PC-9 (cell line): Measurements from ENCODE around the gene OAS2. TPM values are rescaled to one million over a fixed set of nuclear protein-coding genes. Genes with fewer than 3 reads are reported as not detected.

Experiments used
- BruUV-seq: library from RNA; stranded (reverse); fragments of 400-500 nt; replicated peaks from 2 replicates; lab custom pipeline; 2021; lab: Mats Ljungman, UMichigan
- CTCF ChIA-PET: fragments of 300-600 bp; sonication (Branson Sonifier 250); formaldehyde crosslinking; loops from one replicate; lab custom pipeline; 2022; ENCODE audit warnings: antibody characterized with exemption; lab: Charles Lee
- POLR2A ChIA-PET: fragments of 300-600 bp; sonication (Branson Sonifier 250); formaldehyde crosslinking; loops from one replicate; lab custom pipeline; 2022; ENCODE audit warnings: antibody characterized with exemption; ENCODE audit not compliant: unreplicated experiment; lab: Charles Lee
- DNase-seq, 2 experiments: peaks; one replicate each; pipeline versions ENCODE4 v3.0.0 to v3.0.0-alpha.2; 2015 to 2022; ENCODE audit warnings: mixed read lengths in 1 of 2
- H2AFZ ChIP-seq: fragments of 200-600 bp; sonication (generic); 2 replicates; pipeline ENCODE4 v1.8.1; 2017; ENCODE audit warnings: antibody characterized with exemption
- H3F3A ChIP-seq: fragments of 200-600 bp; sonication (generic); 2 replicates; pipeline ENCODE4 v1.8.1; 2017; ENCODE audit warnings: antibody characterized with exemption, mild to moderate bottlenecking, low read depth; ENCODE audit not compliant: insufficient read depth
- H3K27ac ChIP-seq: fragments of 200-600 bp; sonication (generic); 2 replicates; pipeline ENCODE4 v1.6.1; 2016; ENCODE audit warnings: mixed run types
- H3K27me3 ChIP-seq: fragments of 200-600 bp; sonication (generic); 2 replicates; pipeline ENCODE4 v1.6.1; 2016; ENCODE audit warnings: low read depth, mixed run types; ENCODE audit not compliant: insufficient read depth
- H3K36me3 ChIP-seq: fragments of 200-600 bp; sonication (generic); 2 replicates; pipeline ENCODE4 v1.6.1; 2016; ENCODE audit warnings: low read depth, mixed run types
- H3K4me1 ChIP-seq: fragments of 200-600 bp; sonication (generic); replicated peaks from 2 replicates; pipeline ENCODE4 v1.6.1; 2016; ENCODE audit warnings: mixed run types; ENCODE audit not compliant: insufficient read depth
- H3K4me2 ChIP-seq: fragments of 200-600 bp; sonication (generic); 2 replicates; pipeline ENCODE4 v1.6.1; 2017; ENCODE audit warnings: mixed run types
- H3K4me3 ChIP-seq: fragments of 200-600 bp; sonication (generic); 2 replicates; pipeline ENCODE4 v1.6.1; 2016; ENCODE audit warnings: mixed run types
- H3K79me2 ChIP-seq: fragments of 200-600 bp; sonication (generic); 2 replicates; pipeline ENCODE4 v1.6.1; 2017; ENCODE audit warnings: low read depth, mixed run types
- H3K9me2 ChIP-seq: fragments of 200-600 bp; sonication (generic); 2 replicates; pipeline ENCODE4 v1.8.1; 2017; ENCODE audit warnings: mild to moderate bottlenecking; ENCODE audit not compliant: insufficient read depth
- H3K9me3 ChIP-seq: fragments of 200-600 bp; sonication (generic); 2 replicates; pipeline ENCODE4 v1.8.1; 2016; ENCODE audit warnings: low read depth; ENCODE audit not compliant: insufficient read depth
- H4K20me1 ChIP-seq: fragments of 200-600 bp; sonication (generic); 2 replicates; pipeline ENCODE4 v1.8.1; 2017; ENCODE audit not compliant: insufficient read depth
- EZH2 ChIP-seq: fragments of 200-600 bp; sonication (generic); IDR thresholded peaks from 2 replicates; pipeline ENCODE4 v1.8.0; 2017; ENCODE audit warnings: antibody characterized with exemption, low read depth
- intact Hi-C: fragments of 100-400 bp; cut with micrococcal nuclease; formaldehyde crosslinking; loops from one replicate; pipeline ENCODE4 v1.10.0; 2022; ENCODE audit not compliant: unreplicated experiment
- total RNA-seq: library from RNA; stranded (reverse); gene quantifications from 2 replicates; pipeline ENCODE4 v1.2.3, GENCODE V29; 2021
- TF ChIP-seq, protein P1 (sequence below): fragments of 200-600 bp; sonication (generic); conservative IDR thresholded peaks from 2 replicates; pipeline ENCODE4 v1.6.1; 2017; ENCODE audit warnings: mixed run types, antibody characterized with exemption, mild to moderate bottlenecking, moderate library complexity

The OAS2 gene
- total RNA-seq, 1 experiment from 2014 or later = 0.98 TPM

DNA sequence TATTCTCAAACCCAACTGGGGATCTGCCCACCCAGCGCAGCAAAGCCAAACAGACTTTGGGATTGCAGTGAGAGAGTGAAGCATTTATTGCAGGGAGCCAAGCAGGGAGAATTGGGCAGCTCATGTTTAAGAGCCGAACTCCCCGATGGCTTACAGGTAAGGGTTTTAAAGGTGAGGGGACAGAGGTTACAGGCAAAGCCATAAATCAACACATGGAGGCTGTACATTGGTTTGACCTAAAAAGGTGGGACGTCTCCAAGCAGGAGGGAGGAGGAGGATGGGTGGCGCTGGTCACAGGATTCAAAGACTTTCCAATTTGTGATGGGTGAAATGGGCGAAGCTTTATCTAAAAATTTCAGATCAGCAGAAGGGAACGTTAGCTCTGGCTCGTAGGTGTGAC is 18.2 kb downstream of the OAS2 start:
- POLR2A ChIA-PET = no interaction called here
- Histone ChIP-seq H3K27ac (no peak overlapping the region), H3K4me2 (no peak overlapping the region), H3F3A (no peaks in the 10 kb centered on the region), H3K9me3 (no peaks in the 10 kb centered on the region), H3K9me2 (no peaks in the 10 kb centered on the region; the same call in 1 of the 2 replicates), H3K79me2 (no peaks in the 10 kb centered on the region), H3K27me3 (peaks cover 17% of the 10 kb centered on the region; the same call in 1 of the 2 replicates), H3K4me3 (no peak overlapping the region), H3K36me3 (no peaks in the 10 kb centered on the region), H3K4me1 (no peaks in the 10 kb centered on the region), H4K20me1 (no peaks in the 10 kb centered on the region), H2AFZ (no peak overlapping the region)
- BruUV-seq = no TSS peak
- intact Hi-C loops = loop anchor here (10.0 kb wide), 1 partner anchor 92 kb away; the partner anchor contains the start of gene OAS1
- TF ChIP-seq, protein P1, sequence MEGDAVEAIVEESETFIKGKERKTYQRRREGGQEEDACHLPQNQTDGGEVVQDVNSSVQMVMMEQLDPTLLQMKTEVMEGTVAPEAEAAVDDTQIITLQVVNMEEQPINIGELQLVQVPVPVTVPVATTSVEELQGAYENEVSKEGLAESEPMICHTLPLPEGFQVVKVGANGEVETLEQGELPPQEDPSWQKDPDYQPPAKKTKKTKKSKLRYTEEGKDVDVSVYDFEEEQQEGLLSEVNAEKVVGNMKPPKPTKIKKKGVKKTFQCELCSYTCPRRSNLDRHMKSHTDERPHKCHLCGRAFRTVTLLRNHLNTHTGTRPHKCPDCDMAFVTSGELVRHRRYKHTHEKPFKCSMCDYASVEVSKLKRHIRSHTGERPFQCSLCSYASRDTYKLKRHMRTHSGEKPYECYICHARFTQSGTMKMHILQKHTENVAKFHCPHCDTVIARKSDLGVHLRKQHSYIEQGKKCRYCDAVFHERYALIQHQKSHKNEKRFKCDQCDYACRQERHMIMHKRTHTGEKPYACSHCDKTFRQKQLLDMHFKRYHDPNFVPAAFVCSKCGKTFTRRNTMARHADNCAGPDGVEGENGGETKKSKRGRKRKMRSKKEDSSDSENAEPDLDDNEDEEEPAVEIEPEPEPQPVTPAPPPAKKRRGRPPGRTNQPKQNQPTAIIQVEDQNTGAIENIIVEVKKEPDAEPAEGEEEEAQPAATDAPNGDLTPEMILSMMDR = no peak
- TF ChIP-seq EZH2 = no peak
- no peak for DNase-seq
- CTCF ChIA-PET = no interaction called here

DNA sequence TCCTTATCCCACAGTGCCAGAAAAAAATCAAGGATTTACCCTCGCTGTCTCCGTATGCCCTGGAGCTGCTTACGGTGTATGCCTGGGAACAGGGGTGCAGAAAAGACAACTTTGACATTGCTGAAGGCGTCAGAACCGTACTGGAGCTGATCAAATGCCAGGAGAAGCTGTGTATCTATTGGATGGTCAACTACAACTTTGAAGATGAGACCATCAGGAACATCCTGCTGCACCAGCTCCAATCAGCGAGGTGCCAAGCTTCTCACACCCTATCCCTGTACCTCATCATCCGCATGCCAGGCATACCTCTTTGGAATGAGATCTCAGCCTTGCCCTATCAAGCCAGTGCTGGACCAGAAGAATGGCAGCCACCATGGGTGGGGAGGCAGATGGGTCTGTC is 19.2 kb downstream of the OAS2 start:
- no peak overlapping the region for H3K4me2 ChIP-seq
- DNase-seq = no peak
- ChIA-PET CTCF (interaction anchor here (0.6 kb wide), 1 partner anchor 21 kb away, joined by 3 read pairs; no protein-coding TSS in a partner anchor), POLR2A (no interaction called here)
- H4K20me1 ChIP-seq = no peaks in the 10 kb centered on the region
- no peak overlapping the region for H3K4me3 ChIP-seq
- intact Hi-C loops = loop anchor here (10.0 kb wide), 1 partner anchor 93 kb away; the partner anchor contains the start of gene OAS1
- no TSS peak for BruUV-seq
- H3K27me3 ChIP-seq = peaks cover 20% of the 10 kb centered on the region
- no peak overlapping the region for H2AFZ ChIP-seq
- no peaks in the 10 kb centered on the region for H3F3A ChIP-seq
- H3K79me2 ChIP-seq = no peaks in the 10 kb centered on the region
- no peaks in the 10 kb centered on the region for H3K4me1 ChIP-seq
- H3K27ac ChIP-seq = no peak overlapping the region
- no peaks in the 10 kb centered on the region for H3K36me3 ChIP-seq
- no peak for TF ChIP-seq EZH2
- TF ChIP-seq, protein P1 = no peak
- H3K9me2 ChIP-seq = no peaks in the 10 kb centered on the region; the same call in 1 of the 2 replicates
- H3K9me3 ChIP-seq = no peaks in the 10 kb centered on the region

DNA sequence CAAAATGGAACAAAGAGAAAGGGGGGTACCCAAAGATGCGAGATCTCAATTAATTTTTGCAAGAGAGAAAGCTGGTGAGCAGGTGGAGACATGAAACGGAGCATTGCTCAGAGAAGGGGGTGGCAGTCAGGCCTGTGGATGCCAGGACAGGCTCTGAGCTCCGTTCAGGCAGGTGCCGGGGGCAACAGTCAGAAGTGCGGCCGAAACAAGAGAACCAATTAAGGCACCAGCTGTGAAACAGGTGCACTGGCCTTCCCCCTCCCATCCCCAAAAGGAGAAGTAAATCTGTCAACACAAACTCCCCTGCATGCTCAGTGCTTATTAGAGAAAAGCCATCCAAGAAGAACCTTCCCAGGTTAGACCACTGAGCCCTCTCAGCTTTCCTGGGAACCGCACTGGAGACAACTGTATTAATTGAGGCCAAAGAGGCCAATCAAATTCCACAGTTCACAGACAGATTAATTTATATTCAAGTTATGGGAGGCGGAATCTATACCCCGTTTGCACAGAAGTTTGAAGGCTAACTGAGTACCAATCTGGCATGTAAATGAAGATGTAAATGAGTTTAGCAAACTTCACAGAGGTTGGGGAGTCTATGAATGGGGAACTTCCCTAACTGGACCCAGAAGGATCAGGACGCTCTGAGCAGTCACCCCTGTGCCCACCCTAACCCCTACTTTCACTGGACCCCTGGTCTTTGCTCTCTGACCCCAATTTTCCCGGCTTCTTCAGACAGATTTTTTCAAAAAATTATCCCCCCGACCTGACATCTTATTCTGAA is 20.9 kb downstream of the OAS2 start:
- H4K20me1 ChIP-seq = no peaks in the 10 kb centered on the region
- POLR2A ChIA-PET = no interaction called here
- no peaks in the 10 kb centered on the region for H3K36me3 ChIP-seq
- CTCF ChIA-PET = no interaction called here
- intact Hi-C loops = loop anchor here (10.0 kb wide), 1 partner anchor 94 kb away; the partner anchor contains the start of gene OAS1
- no peak overlapping the region for H3K4me2 ChIP-seq
- H2AFZ ChIP-seq = no peak overlapping the region
- TF ChIP-seq, protein P1 = no peak
- no peak for TF ChIP-seq EZH2
- no peak overlapping the region for H3K27ac ChIP-seq
- BruUV-seq = no TSS peak
- H3K79me2 ChIP-seq = no peaks in the 10 kb centered on the region
- H3K9me2 ChIP-seq = no peaks in the 10 kb centered on the region; the same call in 1 of the 2 replicates
- H3K4me1 ChIP-seq = no peaks in the 10 kb centered on the region
- no peaks in the 10 kb centered on the region for H3K9me3 ChIP-seq
- no peak for DNase-seq
- peaks cover 37% of the 10 kb centered on the region for H3K27me3 ChIP-seq
- H3F3A ChIP-seq = no peaks in the 10 kb centered on the region
- no peak overlapping the region for H3K4me3 ChIP-seq
